ENCODE data around the gene TM9SF2.

Gene TM9SF2

GRCh38 chr13:99495466-99496183, 5.6 kb upstream of the TM9SF2 start:
- peak in 1 of 5 experiments; percentile 36 for DNase-seq

GRCh38 chr13:99496184-99497142, 4.8 kb upstream of the TM9SF2 start:
- peak; percentile 15 to 98 (median 63) for DNase-seq

- DNase-seq = peak; percentile 94 to 99 (median 95)
These were observed 2.8 kb upstream of the TM9SF2 start for GRCh38 chr13:99498171-99499161.

GRCh38 chr13:99500839-99501183, 461 bp upstream of the TM9SF2 start:
- no peak for DNase-seq

GRCh38 chr13:99501848-99502301, 603 bp downstream of the TM9SF2 start:
- peak in 1 of 5 experiments; percentile 55 for DNase-seq

- DNase-seq = peak in 1 of 5 experiments; percentile 36
These were observed 4.6 kb downstream of the TM9SF2 start for GRCh38 chr13:99505814-99506269.

GRCh38 chr13:99506634-99507033, 5.4 kb downstream of the TM9SF2 start:
- DNase-seq = no peak

GRCh38 chr13:99507054-99507453, 5.8 kb downstream of the TM9SF2 start:
- no peak for DNase-seq

GRCh38 chr13:99507551-99507950, 6.3 kb downstream of the TM9SF2 start:
- DNase-seq = no peak

GRCh38 chr13:99507986-99508385, 6.7 kb downstream of the TM9SF2 start:
- DNase-seq = no peak

- no peak for DNase-seq
These were observed 8.2 kb downstream of the TM9SF2 start for GRCh38 chr13:99509479-99509878.

- DNase-seq = no peak
These were observed 13.5 kb downstream of the TM9SF2 start for GRCh38 chr13:99514801-99515200.

- no peak for DNase-seq
These were observed 15.1 kb downstream of the TM9SF2 start for GRCh38 chr13:99516153-99516929.

GRCh38 chr13:99517577-99517976, 16.3 kb downstream of the TM9SF2 start:
- no peak for DNase-seq

- DNase-seq = no peak
These were observed 16.7 kb downstream of the TM9SF2 start for GRCh38 chr13:99517984-99518383.

- no peak for DNase-seq
These were observed 21.0 kb downstream of the TM9SF2 start for GRCh38 chr13:99522298-99522697.

- DNase-seq = no peak
These were observed 22.6 kb downstream of the TM9SF2 start for GRCh38 chr13:99523838-99524237.

GRCh38 chr13:99525967-99526366, 24.7 kb downstream of the TM9SF2 start:
- DNase-seq = no peak

GRCh38 chr13:99526549-99526948, 25.3 kb downstream of the TM9SF2 start:
- no peak for DNase-seq

GRCh38 chr13:99527301-99527700, 26.0 kb downstream of the TM9SF2 start:
- DNase-seq = peak in 2 of 5 experiments; percentile 17 to 41

- DNase-seq = peak in 1 of 5 experiments; percentile 52
These were observed 27.3 kb downstream of the TM9SF2 start for GRCh38 chr13:99528547-99528946.
